Stimulated activated CD8-positive, alpha-beta memory T cell treated with anti-CD3 and anti-CD28 coated beads, Interleukin-12 subunit alpha, Interleukin-12 subunit beta, amount 100 ng/mL, for 24 hours (primary cell): ENCODE measurements around the gene VLDLR.
"Not testable (repeated sequence)": the region's sequence is repeated elsewhere in the genome, so short reads cannot be mapped to it uniquely, and the experiment has no call there.

Experiments
- DNase-seq: peaks from one replicate; pipeline ENCODE4 v3.0.0-alpha.2; 2020; ENCODE audit errors: extremely low read depth

VLDLR gene

DNA sequence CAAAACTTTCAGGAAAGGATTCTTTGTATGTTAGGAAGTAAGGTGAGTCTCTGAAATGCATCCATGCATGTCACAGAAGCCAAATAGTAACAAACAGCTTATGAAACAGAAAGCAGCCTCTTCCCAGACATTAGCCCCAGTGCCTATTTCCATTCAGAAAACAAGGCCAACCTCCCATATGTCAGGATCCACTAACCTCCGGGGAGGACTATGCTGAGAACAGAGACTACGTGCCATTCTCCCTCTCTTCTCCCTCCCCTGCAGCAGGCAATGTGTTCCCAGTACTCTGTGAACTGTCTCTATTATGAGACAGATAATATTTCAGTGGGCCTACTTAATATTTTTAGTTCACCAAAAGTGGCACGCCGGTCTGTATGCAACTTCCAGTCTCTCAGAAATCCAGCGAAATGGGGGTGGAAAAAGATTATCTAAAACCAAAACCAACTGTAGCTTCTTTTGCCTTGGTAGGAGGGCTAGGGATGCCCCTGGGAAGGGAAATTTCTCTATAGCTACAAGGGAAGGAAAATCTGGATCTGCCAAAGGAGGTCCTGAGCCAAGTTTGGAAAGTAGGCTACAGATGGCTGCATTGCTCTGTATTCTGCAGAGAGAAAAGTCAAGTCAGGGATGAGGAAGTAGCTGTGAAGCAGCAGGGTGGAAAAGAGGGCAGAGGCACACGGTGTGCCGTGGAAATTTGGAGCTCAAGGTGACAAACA, 42.0 kb downstream of the VLDLR start:
- no peak for DNase-seq

DNA sequence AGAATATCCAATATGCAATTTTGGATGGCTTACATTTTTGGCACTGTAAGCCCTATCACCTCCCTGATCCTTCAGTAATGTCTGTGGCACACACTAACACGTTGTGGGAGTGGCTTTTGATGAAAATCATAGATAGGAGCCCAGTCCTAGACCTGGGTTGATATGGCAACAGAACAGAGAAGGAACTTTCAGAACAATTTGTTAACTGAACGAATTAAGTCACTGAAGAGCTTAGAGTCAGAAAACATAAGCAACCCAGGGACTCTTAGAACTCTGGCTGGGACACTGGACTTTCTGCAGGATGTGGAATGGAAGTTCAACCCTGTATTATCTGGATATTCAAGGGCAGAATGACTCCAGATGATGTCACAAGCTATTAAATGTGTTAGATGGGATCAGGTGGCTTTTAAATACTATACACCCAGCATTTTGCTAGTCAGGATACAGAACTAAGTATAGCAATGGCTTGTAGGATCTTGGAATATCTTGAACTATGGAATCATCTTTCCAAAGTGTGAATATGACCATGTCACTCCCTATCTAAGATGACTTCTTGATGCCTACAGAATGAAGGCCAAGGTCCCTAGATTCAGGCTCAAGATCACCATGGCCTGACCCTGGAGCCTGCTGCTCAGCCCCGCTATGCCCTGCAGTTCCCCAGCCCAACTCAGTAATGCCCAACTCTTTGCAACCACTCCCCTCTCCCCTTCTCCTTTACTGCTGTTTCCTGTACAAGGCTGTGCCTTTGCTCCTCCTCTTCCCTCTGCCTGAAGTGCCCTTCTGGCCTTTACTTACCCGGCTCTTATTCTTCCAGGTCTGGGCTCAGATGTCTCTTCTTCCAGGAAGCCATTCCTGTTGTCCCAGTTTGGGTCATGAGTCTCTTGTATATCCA, 42.8 kb downstream of the VLDLR start:
- no peak for DNase-seq

- DNase-seq = no peak
Observed at GRCh38 chr9:2666569-2666968, 45.0 kb downstream of the VLDLR start.

DNA sequence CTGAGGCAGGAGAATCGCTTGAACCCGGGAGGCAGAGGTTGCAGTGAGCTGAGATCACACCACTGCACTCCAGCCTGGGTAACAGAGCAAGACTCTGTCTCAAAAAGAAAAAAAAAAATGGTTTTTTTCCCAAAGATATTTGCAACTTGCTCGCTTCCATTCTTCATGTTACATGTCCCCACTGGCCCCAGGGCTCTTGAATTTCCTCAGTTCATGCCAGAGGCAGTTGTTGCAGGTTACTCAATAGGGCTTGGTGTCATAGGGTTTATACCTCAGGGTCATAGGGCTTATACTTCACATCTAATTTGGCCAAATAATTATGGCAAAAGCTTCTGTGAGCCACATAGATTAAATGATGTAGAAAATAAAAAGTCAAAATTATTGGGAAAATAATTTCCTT, 51.6 kb downstream of the VLDLR start:
- no peak for DNase-seq

DNA sequence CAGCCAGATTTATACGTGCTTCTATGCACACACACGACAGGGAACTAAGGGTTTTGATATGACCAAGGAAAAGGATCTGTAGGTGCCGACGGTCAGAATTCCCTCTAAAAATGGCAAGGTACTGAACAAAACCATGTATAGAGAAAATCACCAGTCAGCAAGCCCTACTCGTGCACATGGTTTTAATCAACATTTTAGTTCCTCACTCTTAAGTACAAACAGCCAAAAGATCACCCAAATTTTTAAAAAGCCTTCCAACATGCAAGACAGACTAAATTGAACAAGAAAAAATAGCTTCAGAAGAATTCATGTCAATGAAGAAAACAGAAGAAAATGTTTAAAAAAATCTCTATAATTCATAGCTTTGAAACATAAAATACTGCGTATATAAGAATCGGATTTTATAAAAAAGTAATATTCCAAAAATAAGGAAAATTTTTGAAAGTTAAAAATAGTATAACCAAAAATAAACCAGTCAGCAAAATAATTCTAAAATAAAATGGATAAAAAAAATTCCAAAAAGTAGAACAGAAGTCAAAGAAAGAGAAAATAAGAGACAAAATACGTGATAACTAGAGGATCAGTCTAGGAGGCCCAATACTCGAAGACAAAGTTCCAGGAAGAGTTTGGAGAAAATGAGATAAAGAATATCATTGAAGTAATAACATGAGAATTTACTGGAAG, 52.7 kb downstream of the VLDLR start:
- no peak for DNase-seq

DNA sequence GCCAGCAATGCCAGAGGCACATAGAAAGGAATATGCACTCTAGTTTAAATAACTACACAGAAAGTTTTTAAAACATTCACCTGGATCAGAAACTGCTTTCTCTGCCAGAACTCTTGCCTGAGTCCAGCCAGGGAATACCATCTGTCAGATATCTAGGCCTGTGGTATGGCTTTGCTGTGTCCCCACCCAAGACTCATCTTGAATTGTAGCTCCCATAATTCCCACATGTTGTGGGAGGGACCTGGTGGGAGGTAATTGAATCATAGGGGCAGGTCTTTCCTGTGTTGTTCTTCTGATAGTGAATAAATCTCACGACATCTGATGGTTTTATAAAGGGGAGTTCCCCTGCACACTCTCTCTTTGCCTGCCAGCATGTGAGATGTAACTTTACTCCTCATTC, 54.2 kb downstream of the VLDLR start:
- no peak for DNase-seq

- DNase-seq = no peak
Observed at GRCh38 chr9:2676466-2676865, 54.9 kb downstream of the VLDLR start.

DNA sequence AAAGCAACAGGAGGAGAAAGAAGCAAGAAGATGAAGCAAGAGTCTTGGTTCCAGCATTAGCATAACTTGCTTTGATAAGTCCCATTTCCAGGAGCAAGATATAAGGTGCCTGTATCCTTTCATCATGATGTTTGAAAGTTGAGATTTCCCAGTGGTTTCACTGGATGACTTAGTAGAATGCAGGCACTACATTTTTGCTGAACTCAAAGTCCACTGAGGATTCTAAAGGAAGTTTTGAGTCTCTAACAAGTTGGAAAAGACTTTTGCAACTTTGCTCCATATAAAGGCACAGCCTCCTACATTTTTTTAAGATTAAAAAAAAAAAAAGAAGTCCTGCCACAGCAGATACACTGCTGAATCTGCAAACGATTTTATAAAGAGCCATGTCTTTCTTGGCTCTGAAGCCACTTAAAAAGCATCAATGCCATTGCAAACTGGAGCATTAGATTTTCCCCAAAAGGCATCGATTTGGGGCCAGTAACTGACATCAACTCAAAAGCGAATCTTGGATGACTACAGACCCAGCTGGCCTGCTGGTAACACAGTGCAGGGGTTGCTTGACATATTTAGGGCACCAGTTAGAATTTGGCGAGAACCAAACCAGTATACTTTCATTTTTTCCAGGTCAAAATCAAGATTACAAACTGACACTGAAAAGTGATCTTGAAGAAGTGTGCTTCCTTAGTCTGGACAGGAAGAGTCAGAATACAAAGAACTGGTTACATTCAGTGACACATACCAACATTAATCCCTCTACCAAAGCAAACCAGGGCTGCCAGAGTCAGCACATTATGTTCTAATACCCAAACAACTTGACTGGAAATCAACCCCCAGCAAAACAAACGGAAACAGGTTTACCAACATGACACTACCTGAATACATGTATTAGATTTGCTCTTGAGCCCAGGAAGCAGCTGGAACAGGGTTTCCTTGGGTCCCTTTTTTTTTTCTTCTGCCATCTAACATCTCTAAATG, 56.6 kb downstream of the VLDLR start:
- DNase-seq = no peak

- DNase-seq = no peak
Observed at GRCh38 chr9:2679011-2679410, 57.4 kb downstream of the VLDLR start.

DNA sequence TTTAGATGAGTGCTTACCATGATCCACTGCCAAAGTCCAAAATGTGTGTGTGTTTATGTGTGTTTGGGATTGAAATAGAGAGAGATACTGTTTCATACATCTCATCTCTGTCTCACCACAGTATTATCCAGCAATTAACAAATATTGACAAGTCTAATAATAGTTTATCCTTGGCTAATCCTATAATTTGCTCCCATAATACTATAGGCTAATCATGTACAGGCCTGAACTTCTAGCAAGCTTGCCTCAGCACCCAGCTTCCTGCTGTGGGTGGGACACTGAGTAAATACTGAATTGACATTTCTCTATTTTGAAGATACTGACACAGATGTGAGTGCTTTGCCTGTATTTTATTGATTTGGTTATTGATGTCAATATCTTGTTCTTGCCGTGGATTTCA, 60.4 kb downstream of the VLDLR start:
- DNase-seq = no peak

DNA sequence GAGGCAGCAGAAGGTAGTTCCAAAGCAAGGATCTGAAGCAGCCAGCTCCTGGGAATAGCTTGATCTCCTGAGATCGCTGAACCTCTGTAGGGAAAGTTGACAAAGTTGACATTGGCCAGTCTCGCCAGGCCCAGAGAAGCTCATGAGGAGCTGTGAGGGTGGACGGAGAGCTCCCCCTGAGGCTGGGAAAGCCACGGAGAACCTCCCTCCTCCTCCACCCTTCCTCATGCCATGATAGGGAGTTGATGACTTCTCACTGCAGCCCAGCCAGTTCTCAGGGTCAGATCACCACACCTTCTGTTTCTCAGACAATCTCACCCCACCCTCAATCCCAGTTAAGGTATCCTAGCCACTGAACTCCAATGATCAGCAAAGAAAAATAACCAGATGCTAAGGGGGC, 65.3 kb downstream of the VLDLR start:
- no peak for DNase-seq

GRCh38 chr9:2688636-2689035, 67.0 kb downstream of the VLDLR start:
- DNase-seq = no peak

GRCh38 chr9:2691212-2691611, 69.6 kb downstream of the VLDLR start:
- no peak for DNase-seq

- DNase-seq = no peak
Observed at GRCh38 chr9:2691626-2692025, 70.0 kb downstream of the VLDLR start.

DNA sequence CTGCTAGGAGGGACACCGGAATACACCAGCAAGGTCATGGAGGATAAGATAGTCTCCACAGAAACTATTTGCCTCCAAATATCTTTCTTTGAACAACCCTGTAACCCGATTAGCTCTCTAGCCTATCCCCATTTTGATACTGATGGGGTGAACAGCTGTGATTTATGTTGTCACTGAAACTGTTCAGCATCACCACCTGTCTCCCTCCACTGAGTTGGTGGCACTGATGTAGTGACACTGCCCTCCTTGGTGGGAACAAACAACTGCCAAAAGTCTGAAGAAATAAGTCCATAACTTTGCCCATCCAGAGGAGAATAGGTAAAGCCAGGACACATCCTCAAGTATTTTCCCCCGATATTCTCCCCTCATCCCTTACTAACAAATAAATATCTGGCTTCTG, 71.5 kb downstream of the VLDLR start:
- no peak for DNase-seq

GRCh38 chr9:2697492-2697891, 75.9 kb downstream of the VLDLR start:
- no peak for DNase-seq

DNA sequence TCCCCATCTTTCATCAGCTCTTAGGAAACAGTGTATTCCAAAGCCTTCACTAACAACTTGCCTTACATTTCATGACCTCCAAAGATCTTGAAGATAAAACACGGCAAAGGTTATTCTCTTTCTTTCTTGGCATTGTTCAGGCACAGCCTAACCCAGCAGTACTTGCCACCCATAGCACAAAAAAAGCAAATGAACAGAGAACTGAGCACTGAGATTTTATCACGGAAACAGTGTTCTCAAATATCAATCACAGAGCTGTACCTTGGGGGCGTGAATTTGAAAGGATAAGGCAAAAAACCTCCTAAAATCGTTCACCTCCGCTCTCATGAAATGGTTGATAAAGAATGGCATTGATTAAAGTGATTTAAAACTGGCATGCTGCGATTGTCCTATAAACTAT, 78.8 kb downstream of the VLDLR start:
- DNase-seq = no peak

GRCh38 chr9:2700909-2701550, 79.4 kb downstream of the VLDLR start:
- no peak for DNase-seq

GRCh38 chr9:2704504-2704903, 82.9 kb downstream of the VLDLR start:
- no peak for DNase-seq

DNA sequence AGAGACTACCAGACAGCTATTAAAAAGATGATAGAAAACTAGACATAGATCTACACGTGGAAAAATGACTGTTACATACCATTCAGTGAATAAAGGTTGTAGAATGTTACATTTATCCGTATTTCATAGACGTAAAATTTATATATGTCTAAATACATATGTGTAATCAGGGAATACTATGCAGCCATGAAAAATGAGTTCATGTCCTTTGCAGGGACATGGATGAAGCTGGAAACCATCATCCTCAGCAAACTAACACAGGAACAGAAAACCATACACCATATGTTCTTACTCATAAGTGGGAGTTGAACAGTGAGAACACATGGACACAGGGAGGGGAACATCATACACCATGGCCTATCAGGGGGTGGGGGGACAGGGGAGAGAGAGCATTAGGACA, 85.7 kb downstream of the VLDLR start:
- DNase-seq = not testable (repeated sequence)
